Astrocyte (in vitro differentiated cells and primary cell): ENCODE measurements around the gene DGKI. TPM values are rescaled to one million over a fixed set of nuclear protein-coding genes. Genes with fewer than 3 reads are reported as not detected.

Source experiments
- DNase-seq: peaks from one replicate; pipeline ENCODE4 v3.0.0-alpha.2; 2010; ENCODE audit warnings: low read depth
- FAIRE-seq: peaks from 2 replicates; lab custom pipeline; 2011; peaks lifted over from hg19 to GRCh38; lab: Jason Lieb, UNC
- H2AFZ ChIP-seq: 2 replicates; pipeline ENCODE4 v1.6.0; 2012; ENCODE audit warnings: low read depth, low read length, inconsistent platforms
- H3K27ac ChIP-seq: 2 replicates; pipeline ENCODE4 v1.5.1; 2011; ENCODE audit warnings: low read depth, low read length, inconsistent platforms
- H3K27me3 ChIP-seq: 2 replicates; pipeline ENCODE4 v1.6.0; 2011; ENCODE audit warnings: low read length, inconsistent platforms; ENCODE audit not compliant: insufficient read depth
- H3K36me3 ChIP-seq: 2 replicates; pipeline ENCODE4 v1.5.1; 2011; ENCODE audit warnings: low read length, inconsistent platforms; ENCODE audit not compliant: insufficient read depth
- H3K4me1 ChIP-seq: 2 replicates; pipeline ENCODE4 v1.5.1; 2011; ENCODE audit warnings: low read length, inconsistent platforms; ENCODE audit not compliant: insufficient read depth
- H3K4me2 ChIP-seq: 2 replicates; pipeline ENCODE4 v1.6.0; 2012; ENCODE audit warnings: low read length, inconsistent platforms
- H3K4me3 ChIP-seq: 2 replicates; pipeline ENCODE4 v1.5.1; 2011; ENCODE audit warnings: low read depth, mild to moderate bottlenecking, low read length, inconsistent platforms; ENCODE audit not compliant: insufficient read depth
- H3K79me2 ChIP-seq: 2 replicates; pipeline ENCODE4 v1.6.0; 2012; ENCODE audit warnings: mild to moderate bottlenecking, low read length, inconsistent platforms; ENCODE audit not compliant: insufficient read depth
- H3K9ac ChIP-seq: 2 replicates; pipeline ENCODE4 v1.6.0; 2012; ENCODE audit warnings: mild to moderate bottlenecking, low read length, inconsistent platforms
- H3K9me3 ChIP-seq: 2 replicates; pipeline ENCODE4 v1.5.1; 2012; ENCODE audit warnings: low read depth, mild to moderate bottlenecking, low read length, inconsistent platforms; ENCODE audit not compliant: insufficient read depth
- H4K20me1 ChIP-seq: 2 replicates; pipeline ENCODE4 v1.6.0; 2012; ENCODE audit warnings: low read length, inconsistent platforms; ENCODE audit not compliant: insufficient read depth
- H3K27ac Mint-ChIP-seq: one replicate; pipeline ENCODE4 v1.8.0; 2021; ENCODE audit warnings: mild to moderate bottlenecking, mixed read lengths; ENCODE audit not compliant: unreplicated experiment
- H3K27me3 Mint-ChIP-seq: one replicate; pipeline ENCODE4 v1.8.0; 2021; ENCODE audit warnings: low read depth, mixed read lengths; ENCODE audit not compliant: unreplicated experiment
- H3K36me3 Mint-ChIP-seq: one replicate; pipeline ENCODE4 v1.8.0; 2021; ENCODE audit warnings: low read depth, mixed read lengths; ENCODE audit not compliant: unreplicated experiment
- H3K4me1 Mint-ChIP-seq: one replicate; pipeline ENCODE4 v1.8.0; 2021; ENCODE audit warnings: low read depth, mixed read lengths; ENCODE audit not compliant: unreplicated experiment
- H3K4me3 Mint-ChIP-seq: one replicate; pipeline ENCODE4 v1.8.0; 2021; ENCODE audit warnings: mild to moderate bottlenecking, moderate library complexity, mixed read lengths; ENCODE audit not compliant: unreplicated experiment
- H3K9me3 Mint-ChIP-seq: one replicate; pipeline ENCODE4 v1.8.0; 2021; ENCODE audit warnings: mild to moderate bottlenecking, mixed read lengths; ENCODE audit not compliant: unreplicated experiment
- CTCF ChIP-seq: IDR thresholded peaks from 2 replicates; pipeline ENCODE4 v1.5.1; 2011; ENCODE audit warnings: low read depth, mild to moderate bottlenecking, inconsistent platforms, low read length, moderate library complexity; ENCODE audit not compliant: insufficient read depth
- EZH2 ChIP-seq: IDR thresholded peaks from 2 replicates; pipeline ENCODE4 v1.6.1; 2012; ENCODE audit warnings: mild to moderate bottlenecking, low read length, inconsistent platforms; ENCODE audit not compliant: insufficient read depth
- total RNA-seq: library from RNA; stranded (reverse); gene quantifications from 2 replicates; pipeline ENCODE4 v1.2.1, GENCODE V29; 2021

DGKI gene
- total RNA-seq, 1 donor from 2014 or later = 6.3 TPM

GRCh38 chr7:137885678-137886077, 38.9 kb upstream of the DGKI start:
- H3K27me3 ChIP-seq = no peaks in the 10 kb centered on the region
- H3K9ac ChIP-seq = no peak overlapping the region
- no peak overlapping the region for H3K4me3 ChIP-seq
- no peak for TF ChIP-seq CTCF
- no peak for TF ChIP-seq EZH2
- no peaks in the 10 kb centered on the region for H3K9me3 ChIP-seq
- no peak overlapping the region for H2AFZ ChIP-seq
- H3K27ac ChIP-seq = peak overlapping the region; percentile 32
- no peak overlapping the region for H3K4me2 ChIP-seq
- H3K27me3 Mint-ChIP-seq = no peaks in the 10 kb centered on the region
- H4K20me1 ChIP-seq = no peaks in the 10 kb centered on the region
- H3K4me1 Mint-ChIP-seq = peaks cover 41% of the 10 kb centered on the region
- H3K36me3 Mint-ChIP-seq = peaks cover 36% of the 10 kb centered on the region
- H3K9me3 Mint-ChIP-seq = no peaks in the 10 kb centered on the region
- H3K27ac Mint-ChIP-seq = peak overlapping the region; percentile 79
- H3K36me3 ChIP-seq = peaks cover 39% of the 10 kb centered on the region
- H3K4me3 Mint-ChIP-seq = no peak overlapping the region
- no peak for FAIRE-seq
- peaks cover 9% of the 10 kb centered on the region for H3K79me2 ChIP-seq
- peaks cover 42% of the 10 kb centered on the region for H3K4me1 ChIP-seq
- DNase-seq = no peak

GRCh38 chr7:137882806-137883205, 36.0 kb upstream of the DGKI start:
- H3K36me3 ChIP-seq = peaks cover 42% of the 10 kb centered on the region
- peaks cover 44% of the 10 kb centered on the region for H3K36me3 Mint-ChIP-seq
- H3K9me3 ChIP-seq = no peaks in the 10 kb centered on the region
- no peak overlapping the region for H2AFZ ChIP-seq
- peak overlapping the region; percentile 78 for H3K4me2 ChIP-seq
- no peak for TF ChIP-seq CTCF
- TF ChIP-seq EZH2 = no peak
- no peaks in the 10 kb centered on the region for H3K27me3 ChIP-seq
- H3K4me1 Mint-ChIP-seq = peaks cover 68% of the 10 kb centered on the region
- peak overlapping the region; percentile 95 for H3K27ac Mint-ChIP-seq
- FAIRE-seq (no peak), DNase-seq (peak; percentile 70)
- H3K79me2 ChIP-seq = no peaks in the 10 kb centered on the region
- H3K9ac ChIP-seq = peak overlapping the region; percentile 72
- no peaks in the 10 kb centered on the region for H3K9me3 Mint-ChIP-seq
- no peaks in the 10 kb centered on the region for H4K20me1 ChIP-seq
- H3K27me3 Mint-ChIP-seq = no peaks in the 10 kb centered on the region
- H3K4me3 Mint-ChIP-seq = no peak overlapping the region
- peak overlapping the region; percentile 94 for H3K27ac ChIP-seq
- peaks cover 60% of the 10 kb centered on the region for H3K4me1 ChIP-seq
- H3K4me3 ChIP-seq = peak overlapping the region; percentile 16

DNA sequence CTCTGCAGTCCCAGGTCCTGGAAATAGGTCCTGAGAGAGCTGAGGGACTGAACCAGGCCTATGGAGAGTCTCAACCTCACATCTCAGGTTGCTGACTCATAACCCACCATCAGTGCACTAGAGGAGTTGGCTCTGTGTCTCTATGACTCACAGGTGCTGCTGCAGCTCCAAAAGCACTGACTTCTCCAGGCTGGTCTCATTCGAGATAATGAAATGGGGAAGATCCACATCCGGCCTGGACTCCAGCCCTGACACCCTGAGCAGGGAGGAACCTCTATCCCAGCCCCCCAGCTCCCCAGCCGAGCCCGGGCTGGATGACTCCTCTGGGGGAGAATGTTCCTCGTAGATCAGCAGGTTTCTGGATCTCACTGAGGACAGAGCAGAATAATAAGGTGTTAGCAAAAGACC, 35.5 kb upstream of the DGKI start:
- peak overlapping the region; percentile 95 for H3K27ac Mint-ChIP-seq
- no peaks in the 10 kb centered on the region for H3K27me3 ChIP-seq
- no peaks in the 10 kb centered on the region for H3K79me2 ChIP-seq
- H3K27ac ChIP-seq = peak overlapping the region; percentile 94
- H3K9me3 ChIP-seq = no peaks in the 10 kb centered on the region
- H3K4me3 ChIP-seq = peak overlapping the region; percentile 16
- H3K4me1 Mint-ChIP-seq = peaks cover 69% of the 10 kb centered on the region
- DNase-seq (peak; percentile 100), FAIRE-seq (peak; percentile 99)
- H3K9ac ChIP-seq = peak overlapping the region; percentile 72
- peak overlapping the region; percentile 78 for H3K4me2 ChIP-seq
- H3K4me3 Mint-ChIP-seq = peak overlapping the region; percentile 40
- TF ChIP-seq EZH2 (no peak), CTCF (no peak)
- H2AFZ ChIP-seq = no peak overlapping the region
- H3K36me3 ChIP-seq = peaks cover 48% of the 10 kb centered on the region
- no peaks in the 10 kb centered on the region for H4K20me1 ChIP-seq
- H3K36me3 Mint-ChIP-seq = peaks cover 45% of the 10 kb centered on the region
- H3K4me1 ChIP-seq = peaks cover 60% of the 10 kb centered on the region
- H3K27me3 Mint-ChIP-seq = no peaks in the 10 kb centered on the region
- no peaks in the 10 kb centered on the region for H3K9me3 Mint-ChIP-seq
